Suprapubic skin (tissue), 4 donors: ENCODE data around the gene PGRMC2. TPM values are rescaled to one million over a fixed set of nuclear protein-coding genes. Genes with fewer than 3 reads are reported as not detected.

Experiments
- DNase-seq, 2 donors: peaks; one replicate each; pipeline ENCODE4 v3.0.0-alpha.2; 2019; ENCODE audit warnings: low spot score in 2 of 2
- H3K27ac ChIP-seq: fragments of 200-600 bp; sonication (generic); one replicate; pipeline ENCODE4 v1.5.1; 2019
- H3K27me3 ChIP-seq: fragments of 200-600 bp; sonication (generic); one replicate; pipeline ENCODE4 v1.5.1; 2019
- H3K36me3 ChIP-seq: fragments of 200-600 bp; sonication (generic); one replicate; pipeline ENCODE4 v1.5.1; 2019
- H3K4me1 ChIP-seq: fragments of 200-600 bp; sonication (generic); one replicate; pipeline ENCODE4 v1.5.1; 2019
- H3K4me3 ChIP-seq: fragments of 200-600 bp; sonication (generic); one replicate; pipeline ENCODE4 v1.5.1; 2019; ENCODE audit warnings: mild to moderate bottlenecking
- H3K9me3 ChIP-seq: fragments of 200-600 bp; sonication (generic); one replicate; pipeline ENCODE4 v1.5.1; 2019
- EP300 ChIP-seq: sonication (generic); formaldehyde crosslinking; IDR thresholded peaks from one replicate; pipeline ENCODE4 v1.6.1; 2017; ENCODE audit warnings: antibody characterized with exemption
- POLR2A ChIP-seq, 2 donors: fragments of 450-650 bp; IDR thresholded peaks; one replicate each; pipeline ENCODE4 v1.6.1; 2017; ENCODE audit warnings: antibody characterized with exemption in 2 of 2, mild to moderate bottlenecking in 2 of 2, moderate library complexity in 2 of 2
- POLR2AphosphoS5 ChIP-seq, 3 donors: sonication (generic); formaldehyde crosslinking; IDR thresholded peaks; one replicate each; pipeline ENCODE4 v1.6.1; 2017; ENCODE audit warnings: antibody characterized with exemption in 3 of 3
- WGBS: methylation state at CpG from one replicate; pipeline ENCODE4 v1.1.5; 2018; 5-methylcytosine and 5-hydroxymethylcytosine counted together
- total RNA-seq, 4 donors: library from RNA; depleted of rRNA; stranded (reverse); fragments of >200 nt; gene quantifications; one replicate each; pipeline ENCODE4 v1.1.0, GENCODE V29; 2016
- TF ChIP-seq, protein P1 (sequence below), 2 donors: fragments of 200-600 bp in 1 of 2; fragments of 450-650 bp in 1 of 2; sonication (generic) in 1 of 2; IDR thresholded peaks; one replicate each; pipeline ENCODE4 v1.5.1; 2016 to 2019; ENCODE audit warnings: antibody characterized with exemption in 2 of 2, mild to moderate bottlenecking in 1 of 2, moderate library complexity in 1 of 2

The PGRMC2 gene
- total RNA-seq, 4 donors from 2014 or later: 47.6 to 68.3 (median 55.2) TPM

GRCh38 chr4:128244379-128244778, 43.2 kb downstream of the PGRMC2 start:
- 79% methylated on average over 2 of the region's 2 CpGs for WGBS
- no peak for DNase-seq
- H3K27ac ChIP-seq: no peak overlapping the region
- no peaks in the 10 kb centered on the region for H3K9me3 ChIP-seq
- H3K4me3 ChIP-seq: no peak overlapping the region
- no peaks in the 10 kb centered on the region for H3K27me3 ChIP-seq
- no peak for TF ChIP-seq POLR2AphosphoS5 (IDR thresholded peaks at IDR 0.05)
- no peak for TF ChIP-seq EP300
- TF ChIP-seq, protein P1, sequence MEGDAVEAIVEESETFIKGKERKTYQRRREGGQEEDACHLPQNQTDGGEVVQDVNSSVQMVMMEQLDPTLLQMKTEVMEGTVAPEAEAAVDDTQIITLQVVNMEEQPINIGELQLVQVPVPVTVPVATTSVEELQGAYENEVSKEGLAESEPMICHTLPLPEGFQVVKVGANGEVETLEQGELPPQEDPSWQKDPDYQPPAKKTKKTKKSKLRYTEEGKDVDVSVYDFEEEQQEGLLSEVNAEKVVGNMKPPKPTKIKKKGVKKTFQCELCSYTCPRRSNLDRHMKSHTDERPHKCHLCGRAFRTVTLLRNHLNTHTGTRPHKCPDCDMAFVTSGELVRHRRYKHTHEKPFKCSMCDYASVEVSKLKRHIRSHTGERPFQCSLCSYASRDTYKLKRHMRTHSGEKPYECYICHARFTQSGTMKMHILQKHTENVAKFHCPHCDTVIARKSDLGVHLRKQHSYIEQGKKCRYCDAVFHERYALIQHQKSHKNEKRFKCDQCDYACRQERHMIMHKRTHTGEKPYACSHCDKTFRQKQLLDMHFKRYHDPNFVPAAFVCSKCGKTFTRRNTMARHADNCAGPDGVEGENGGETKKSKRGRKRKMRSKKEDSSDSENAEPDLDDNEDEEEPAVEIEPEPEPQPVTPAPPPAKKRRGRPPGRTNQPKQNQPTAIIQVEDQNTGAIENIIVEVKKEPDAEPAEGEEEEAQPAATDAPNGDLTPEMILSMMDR (IDR thresholded peaks at IDR 0.05): no peak
- no peak for TF ChIP-seq POLR2A (IDR thresholded peaks at IDR 0.05)
- H3K36me3 ChIP-seq: no peaks in the 10 kb centered on the region
- no peaks in the 10 kb centered on the region for H3K4me1 ChIP-seq

- no peaks in the 10 kb centered on the region for H3K36me3 ChIP-seq
- no peaks in the 10 kb centered on the region for H3K4me1 ChIP-seq
- H3K27ac ChIP-seq: no peak overlapping the region
- TF ChIP-seq POLR2AphosphoS5 (IDR thresholded peaks at IDR 0.05): no peak
- TF ChIP-seq EP300: no peak
- TF ChIP-seq POLR2A (IDR thresholded peaks at IDR 0.05): no peak
- TF ChIP-seq, protein P1 (IDR thresholded peaks at IDR 0.05): no peak
- no peaks in the 10 kb centered on the region for H3K27me3 ChIP-seq
- no peak overlapping the region for H3K4me3 ChIP-seq
- DNase-seq: no peak
- H3K9me3 ChIP-seq: no peaks in the 10 kb centered on the region
- 95% methylated on average over 4 of the region's 4 CpGs for WGBS
These were observed 45.0 kb downstream of the PGRMC2 start for GRCh38 chr4:128242601-128243000.

- H3K4me1 ChIP-seq: no peaks in the 10 kb centered on the region
- TF ChIP-seq, protein P1 (IDR thresholded peaks at IDR 0.05): no peak
- TF ChIP-seq POLR2A (IDR thresholded peaks at IDR 0.05): no peak
- TF ChIP-seq POLR2AphosphoS5 (IDR thresholded peaks at IDR 0.05): no peak
- TF ChIP-seq EP300: no peak
- H3K36me3 ChIP-seq: no peaks in the 10 kb centered on the region
- no peak overlapping the region for H3K4me3 ChIP-seq
- H3K9me3 ChIP-seq: no peaks in the 10 kb centered on the region
- no peaks in the 10 kb centered on the region for H3K27me3 ChIP-seq
- WGBS: 81% methylated on average over 3 of the region's 3 CpGs
- no peak overlapping the region for H3K27ac ChIP-seq
- no peak for DNase-seq
These were observed 45.6 kb downstream of the PGRMC2 start for GRCh38 chr4:128241981-128242380.

DNA sequence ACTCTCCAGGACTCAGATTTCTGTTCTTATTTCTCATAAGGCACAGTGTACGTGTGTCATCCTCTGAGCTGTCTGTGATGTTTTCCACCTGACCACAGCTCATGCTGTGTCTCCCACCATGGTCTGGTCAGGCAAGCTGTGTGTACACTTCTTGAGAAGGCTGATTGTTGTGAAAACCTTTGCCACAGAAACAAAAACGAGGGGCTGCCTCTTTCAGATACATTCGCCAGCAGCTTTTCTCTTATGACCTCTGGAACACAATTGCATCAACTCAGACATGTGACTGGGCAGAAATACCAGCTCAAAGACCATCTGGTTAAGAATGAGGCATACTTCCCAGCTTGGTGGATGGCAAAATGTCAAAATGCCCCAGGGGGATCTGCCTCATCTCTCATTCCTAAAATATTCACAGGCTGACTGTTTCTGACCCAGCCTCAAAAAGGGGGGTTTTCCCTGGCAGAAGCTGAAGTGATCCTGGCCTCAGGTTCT, 46.1 kb downstream of the PGRMC2 start:
- WGBS: 59% methylated on average over 3 of the region's 3 CpGs
- Histone ChIP-seq H3K9me3 (no peaks in the 10 kb centered on the region), H3K4me3 (no peak overlapping the region), H3K27me3 (no peaks in the 10 kb centered on the region), H3K36me3 (no peaks in the 10 kb centered on the region), H3K27ac (no peak overlapping the region), H3K4me1 (no peaks in the 10 kb centered on the region)
- peak in 1 of 2 donors; percentile 76 for DNase-seq
- TF ChIP-seq, protein P1 (IDR thresholded peaks at IDR 0.05): no peak
- TF ChIP-seq EP300 (no peak), POLR2A (IDR thresholded peaks at IDR 0.05) (no peak), POLR2AphosphoS5 (IDR thresholded peaks at IDR 0.05) (no peak)

DNA sequence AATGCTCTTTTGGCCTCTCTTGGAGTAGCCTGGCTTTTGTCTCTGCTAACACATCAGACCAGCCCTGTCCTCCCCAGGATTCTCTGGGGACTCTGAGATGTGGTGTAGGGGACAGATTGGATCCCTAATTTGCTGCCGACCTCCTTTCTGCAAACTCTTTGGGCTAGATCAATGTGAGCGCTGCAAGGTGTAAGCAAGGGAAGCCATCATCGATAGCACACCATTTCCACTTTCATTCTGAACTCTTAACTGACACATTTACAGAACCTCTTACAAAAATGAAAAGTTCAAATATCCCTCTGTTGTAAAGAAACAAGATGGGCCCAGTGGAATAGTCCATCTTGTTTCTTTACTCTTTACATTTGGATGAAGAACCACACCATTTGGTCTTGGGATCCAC, 46.6 kb downstream of the PGRMC2 start:
- Histone ChIP-seq H3K4me3 (no peak overlapping the region), H3K4me1 (no peaks in the 10 kb centered on the region), H3K36me3 (no peaks in the 10 kb centered on the region), H3K27ac (no peak overlapping the region), H3K9me3 (no peaks in the 10 kb centered on the region), H3K27me3 (no peaks in the 10 kb centered on the region)
- no peak for DNase-seq
- 91% methylated on average over 3 of the region's 3 CpGs for WGBS
- TF ChIP-seq, protein P1 (IDR thresholded peaks at IDR 0.05): no peak
- no peak for TF ChIP-seq POLR2AphosphoS5 (IDR thresholded peaks at IDR 0.05)
- TF ChIP-seq POLR2A (IDR thresholded peaks at IDR 0.05): no peak
- no peak for TF ChIP-seq EP300
